Islet precursor cell (in vitro differentiated cells): ENCODE measurements around the gene CYSTM1.
A peak's percentile ranks its signal among the peaks of the same experiment; 100 is the strongest.

Source experiments
- DNase-seq: peaks from one replicate; pipeline ENCODE4 v3.0.0-alpha.2; 2018

CYSTM1 gene

DNA sequence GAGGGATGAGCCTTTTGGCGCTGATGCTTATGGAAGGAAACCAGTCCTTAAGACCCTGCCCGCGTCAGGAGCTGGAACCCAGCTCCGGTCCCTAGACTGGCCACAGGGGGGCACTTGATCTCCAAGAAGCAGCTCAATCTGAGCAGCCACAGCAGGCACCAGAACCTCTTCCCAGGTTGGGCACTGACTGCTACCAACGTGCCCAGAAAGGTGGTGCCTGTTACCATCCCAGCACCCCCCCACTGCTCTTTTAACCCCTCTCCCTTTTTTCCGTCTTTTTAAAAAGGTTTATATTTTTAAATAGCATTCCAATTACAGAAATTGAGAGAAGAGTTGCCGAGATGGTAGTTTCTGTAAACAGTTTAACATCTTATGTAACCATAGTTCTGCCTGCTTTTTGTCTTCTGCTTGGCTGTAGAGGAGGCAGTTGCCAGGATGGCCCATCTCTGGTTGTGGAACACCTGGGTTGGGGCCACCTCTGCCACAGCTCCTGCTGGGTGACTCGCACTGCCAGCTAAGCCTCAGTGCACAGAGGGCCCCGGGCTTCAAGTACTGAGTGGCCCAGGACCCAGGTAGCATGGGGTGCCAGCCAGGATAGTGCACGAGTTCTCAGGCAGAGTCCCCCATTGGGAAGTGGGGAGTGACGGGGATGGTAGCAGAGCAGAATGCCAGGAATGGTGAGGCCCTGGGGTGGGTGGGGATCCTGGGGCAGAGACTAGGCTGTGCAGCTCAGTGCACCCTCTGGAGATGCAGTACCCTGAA lies 65.1 kb downstream of the CYSTM1 start:
- DNase-seq, result peak; percentile 91

DNA sequence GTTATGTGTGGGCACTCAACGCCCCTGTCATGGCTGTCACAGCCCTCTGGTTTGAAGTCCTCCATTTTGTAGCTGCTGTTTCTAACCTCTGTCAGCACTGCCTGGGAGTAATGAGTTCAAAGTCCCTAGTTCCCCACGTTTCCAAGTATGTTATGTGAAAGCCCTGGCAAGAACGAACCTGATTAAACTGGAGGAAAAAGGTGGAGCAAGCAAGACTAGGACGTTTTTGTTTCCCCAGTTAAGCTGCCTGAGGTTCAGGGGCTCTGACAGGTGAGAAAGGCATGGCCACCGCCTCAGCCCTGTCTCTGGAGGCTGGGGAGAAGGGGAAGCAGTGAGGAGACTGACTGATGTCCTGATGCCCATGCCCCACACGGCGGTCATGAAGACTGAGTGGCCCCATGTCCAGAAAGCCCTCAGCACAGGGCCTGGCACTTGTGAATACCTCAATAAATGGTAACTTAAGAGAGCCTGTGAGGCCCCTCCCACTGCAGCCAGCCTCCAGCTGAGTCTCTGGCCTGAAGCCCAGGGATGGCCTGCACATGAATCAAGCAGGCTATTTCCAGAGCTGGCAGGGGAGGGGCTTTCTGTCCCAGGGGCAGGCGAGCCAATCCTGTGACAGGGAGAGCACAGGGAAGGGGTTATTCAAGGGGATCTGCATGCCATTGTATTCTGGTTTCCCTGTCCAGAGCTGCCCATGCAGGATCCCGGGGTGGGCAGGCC lies 66.2 kb downstream of the CYSTM1 start:
- DNase-seq, result peak; percentile 98

DNA sequence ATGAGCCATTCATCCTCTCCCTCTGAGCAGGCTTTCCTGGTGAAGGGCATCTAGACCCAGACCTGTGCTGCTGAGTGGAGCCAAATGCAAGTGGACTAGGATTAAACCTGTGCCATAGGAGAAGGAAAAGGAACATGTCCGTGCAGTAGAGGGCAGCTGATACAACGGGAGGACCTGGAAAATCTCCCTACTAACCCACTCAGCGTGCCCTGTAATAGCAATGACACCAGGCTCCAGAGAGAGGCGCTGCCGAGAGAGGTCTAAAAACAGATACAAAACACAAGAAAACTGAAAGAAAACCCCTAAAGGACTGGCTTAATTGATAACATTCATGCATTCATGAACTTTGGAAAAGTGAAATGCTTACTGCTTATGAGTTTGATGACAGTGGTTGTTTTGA lies 67.1 kb downstream of the CYSTM1 start:
- DNase-seq, result no peak

GRCh38 chr5:140242890-140243585 lies 68.0 kb downstream of the CYSTM1 start:
- DNase-seq, result no peak

- DNase-seq, result no peak
Measured at GRCh38 chr5:140243706-140244250, 68.8 kb downstream of the CYSTM1 start.

- peak; percentile 96 for DNase-seq
Measured at GRCh38 chr5:140244525-140245025, 69.6 kb downstream of the CYSTM1 start.

GRCh38 chr5:140245341-140245740 lies 70.4 kb downstream of the CYSTM1 start:
- peak; percentile 69 for DNase-seq

GRCh38 chr5:140245926-140246325 lies 70.9 kb downstream of the CYSTM1 start:
- no peak for DNase-seq

GRCh38 chr5:140246378-140247122 lies 71.6 kb downstream of the CYSTM1 start:
- DNase-seq, result peak; percentile 98

- DNase-seq, result no peak
Measured at GRCh38 chr5:140248414-140248813, 73.4 kb downstream of the CYSTM1 start.

DNA sequence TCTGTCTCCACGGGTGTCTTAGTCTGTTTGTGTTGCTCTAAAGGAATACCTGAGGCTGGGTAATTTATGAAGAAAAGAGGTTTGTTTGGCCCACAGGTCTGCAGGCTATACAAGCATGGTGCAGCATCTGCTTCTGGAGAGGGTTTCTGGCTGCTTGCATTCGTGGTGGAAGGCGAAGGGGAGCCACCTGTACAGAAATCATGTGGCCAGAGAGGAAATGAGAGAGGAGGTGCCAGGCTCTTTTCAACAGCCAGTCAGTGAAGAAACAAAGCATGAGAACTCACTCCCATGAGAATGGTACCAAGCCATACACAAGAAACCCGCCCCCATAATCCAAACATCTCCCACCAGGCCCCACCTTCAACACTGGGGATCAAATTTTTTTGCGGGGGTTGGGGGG lies 74.5 kb downstream of the CYSTM1 start:
- no peak for DNase-seq

GRCh38 chr5:140250386-140250785 lies 75.4 kb downstream of the CYSTM1 start:
- DNase-seq, result no peak

DNA sequence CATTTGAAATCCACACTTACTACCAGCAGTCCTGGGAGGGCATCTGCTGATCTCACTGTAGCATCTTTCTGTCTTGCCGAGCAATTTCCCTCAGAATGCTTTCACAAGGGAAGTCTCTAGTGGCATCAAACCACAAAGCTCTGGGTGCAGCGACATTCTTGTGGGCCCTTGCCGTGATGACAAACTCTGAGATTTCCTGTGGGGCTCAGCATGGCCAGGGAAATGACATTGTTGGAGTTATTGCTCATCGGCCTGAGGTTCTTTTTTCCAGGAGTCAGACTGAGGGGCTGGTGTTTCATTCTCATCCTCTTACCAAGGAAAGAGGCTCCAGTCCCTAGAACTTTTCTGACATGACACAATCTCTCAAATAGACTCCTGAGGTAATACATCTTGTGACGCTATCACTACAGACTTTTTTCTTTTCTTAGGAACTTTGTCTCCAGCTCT lies 76.6 kb downstream of the CYSTM1 start:
- peak; percentile 98 for DNase-seq

DNA sequence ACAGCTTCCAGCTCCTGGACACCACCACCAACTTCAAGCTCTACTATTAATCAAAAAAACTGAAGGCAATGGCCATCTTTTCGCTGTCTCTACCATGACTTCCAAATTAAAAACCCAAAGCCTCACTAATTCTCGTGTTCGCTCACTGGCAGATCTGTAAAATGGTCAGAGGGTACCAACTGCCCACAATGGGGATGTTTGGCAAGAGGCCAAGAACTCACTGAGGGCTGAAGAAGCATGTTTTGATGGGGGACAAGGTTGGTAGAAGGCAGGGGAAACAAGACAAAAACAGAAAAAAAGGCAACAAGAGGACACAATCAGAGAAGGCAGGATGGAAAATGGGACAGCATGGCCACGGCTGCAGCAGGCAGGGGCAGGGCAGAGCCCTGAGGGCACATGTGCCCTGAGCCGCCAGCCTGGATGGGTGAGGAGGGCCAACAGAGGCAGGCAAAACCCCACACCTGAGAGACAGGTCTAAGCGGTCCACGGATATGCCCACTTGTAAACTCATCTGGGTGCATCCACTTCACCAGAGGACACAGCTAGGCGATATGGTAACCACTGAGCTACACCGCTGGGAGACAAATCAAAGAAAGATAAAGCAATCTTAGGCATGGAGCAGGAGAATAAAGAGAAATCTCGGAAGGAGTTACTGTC lies 77.6 kb downstream of the CYSTM1 start:
- DNase-seq, result no peak

DNA sequence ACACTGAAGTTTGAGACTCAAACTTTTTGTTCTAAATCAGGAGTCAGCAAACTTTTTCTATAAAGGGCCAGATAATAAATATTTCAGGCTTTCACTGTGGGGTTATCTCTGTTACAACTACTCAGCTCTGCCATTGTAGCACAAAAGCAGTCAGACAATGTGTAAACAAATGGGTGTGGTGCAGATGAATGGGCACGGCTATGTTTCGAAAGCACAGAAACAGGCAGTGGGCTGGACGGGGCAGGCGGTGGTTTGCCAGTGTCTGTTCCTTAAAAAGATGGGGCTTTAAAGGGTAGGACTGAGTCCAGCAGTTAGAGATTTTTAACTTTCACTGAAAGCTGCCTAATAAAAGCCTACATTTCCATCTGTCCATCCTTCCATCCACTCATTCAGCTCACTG lies 79.0 kb downstream of the CYSTM1 start:
- no peak for DNase-seq

DNA sequence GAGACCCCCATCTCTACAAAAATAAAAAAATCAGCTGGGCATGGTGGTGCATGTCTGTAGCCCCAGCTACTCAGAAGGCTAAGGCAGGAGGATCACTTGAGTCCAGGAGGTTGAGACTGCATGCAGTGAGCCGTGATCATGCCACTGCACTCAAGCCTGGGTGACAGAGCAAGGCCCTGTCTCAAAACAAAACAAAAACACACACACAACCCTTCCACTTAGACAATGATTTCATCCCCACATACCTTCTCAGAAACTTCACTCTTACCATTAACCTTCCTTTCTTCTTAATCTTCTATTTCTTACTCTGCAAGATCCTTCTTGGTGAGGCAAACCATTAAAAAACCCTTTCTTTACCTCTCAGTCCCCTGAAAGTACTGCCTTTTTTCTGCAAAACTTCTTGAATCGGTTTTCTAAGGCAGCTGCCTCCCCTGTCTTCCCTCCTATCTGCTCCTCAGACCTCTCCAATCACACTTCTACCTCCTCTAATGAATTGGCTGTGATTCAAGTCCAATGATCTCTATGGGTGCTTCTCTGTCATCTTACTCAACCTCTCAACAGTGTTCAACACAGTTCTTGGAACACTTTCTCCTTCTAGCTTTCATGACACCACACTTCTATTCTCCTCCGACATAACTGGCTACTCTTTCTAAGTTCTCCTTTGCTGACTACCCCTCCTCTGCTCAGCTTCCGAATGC lies 80.6 kb downstream of the CYSTM1 start:
- no peak for DNase-seq

GRCh38 chr5:140256726-140257125 lies 81.7 kb downstream of the CYSTM1 start:
- DNase-seq, result no peak

- DNase-seq, result no peak
Measured at GRCh38 chr5:140258016-140258415, 83.0 kb downstream of the CYSTM1 start.

DNA sequence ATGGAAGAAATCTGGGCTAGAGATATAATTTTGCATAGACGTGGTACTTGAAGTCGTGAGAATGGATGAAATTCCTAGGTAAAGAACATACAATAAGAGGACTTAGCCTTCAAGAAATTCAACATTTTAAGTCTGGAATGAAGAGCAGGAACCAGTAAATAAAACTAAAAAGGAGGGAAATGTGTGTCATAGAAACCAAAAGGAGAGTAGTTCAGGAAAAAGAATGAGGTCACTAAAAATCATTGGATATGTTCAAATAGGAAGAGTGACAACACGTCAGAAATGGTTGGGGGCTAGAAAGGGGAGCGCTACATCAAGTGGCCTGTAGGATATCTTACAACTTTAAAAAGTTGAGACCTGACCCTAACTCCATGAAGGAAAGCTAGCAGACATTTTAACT lies 83.9 kb downstream of the CYSTM1 start:
- DNase-seq, result no peak

GRCh38 chr5:140259500-140259899 lies 84.5 kb downstream of the CYSTM1 start:
- no peak for DNase-seq

GRCh38 chr5:140260089-140260656 lies 85.2 kb downstream of the CYSTM1 start:
- DNase-seq, result no peak
